ENCODE measurements around the gene GGA3. TPM values are rescaled to one million over a fixed set of nuclear protein-coding genes. Genes with fewer than 3 reads are reported as not detected.
"Not testable (repeated sequence)": the region's sequence is repeated elsewhere in the genome, so short reads cannot be mapped to it uniquely, and the experiment has no call there.

Gene GGA3
- total RNA-seq, 1 donor from 2014 or later = 25.1 TPM

GRCh38 chr17:75237100-75238014 is 24.0 kb downstream of the GGA3 start:
- no peak for DNase-seq (ENCODE audit: missing footprints)
- peak; percentile 65 for ATAC-seq
- intact Hi-C loops (cut with DNase I) = no loop called here

GRCh38 chr17:75232786-75233185 is 28.6 kb downstream of the GGA3 start:
- DNase-seq (ENCODE audit: missing footprints) = no peak
- ATAC-seq = no peak
- intact Hi-C loops (cut with DNase I) = no loop called here

GRCh38 chr17:75231741-75232464 is 29.5 kb downstream of the GGA3 start:
- intact Hi-C loops (cut with DNase I) = no loop called here
- ATAC-seq = no peak
- DNase-seq (ENCODE audit: missing footprints) = no peak

- intact Hi-C loops (cut with DNase I) = no loop called here
- no peak for ATAC-seq
- no peak for DNase-seq (ENCODE audit: missing footprints)
These were observed 30.3 kb downstream of the GGA3 start for GRCh38 chr17:75231071-75231470.

GRCh38 chr17:75228847-75229246 is 32.6 kb downstream of the GGA3 start:
- ATAC-seq (peak; percentile 55), DNase-seq (ENCODE audit: missing footprints) (no peak)
- intact Hi-C loops (cut with DNase I) = no loop called here

- intact Hi-C loops (cut with DNase I) = no loop called here
- DNase-seq (ENCODE audit: missing footprints) = no peak
- peak; percentile 55 for ATAC-seq
These were observed 33.1 kb downstream of the GGA3 start for GRCh38 chr17:75228305-75228704.

GRCh38 chr17:75227729-75228128 is 33.7 kb downstream of the GGA3 start:
- no peak for DNase-seq (ENCODE audit: missing footprints)
- intact Hi-C loops (cut with DNase I) = no loop called here
- ATAC-seq = no peak

- no peak for DNase-seq (ENCODE audit: missing footprints)
- intact Hi-C loops (cut with DNase I) = no loop called here
- no peak for ATAC-seq
These were observed 36.4 kb downstream of the GGA3 start for GRCh38 chr17:75225016-75225415.

GRCh38 chr17:75219815-75220214 is 41.6 kb downstream of the GGA3 start:
- intact Hi-C loops (cut with DNase I) = no loop called here
- no peak for DNase-seq (ENCODE audit: missing footprints)
- no peak for ATAC-seq

GRCh38 chr17:75218131-75218530 is 43.3 kb downstream of the GGA3 start:
- DNase-seq (ENCODE audit: missing footprints) = no peak
- intact Hi-C loops (cut with DNase I) = no loop called here

GRCh38 chr17:75209061-75209460 is 52.3 kb downstream of the GGA3 start:
- DNase-seq (ENCODE audit: missing footprints) (no peak), ATAC-seq (no peak)
- intact Hi-C loops (cut with DNase I) = loop anchor here (10.0 kb wide), 1 partner anchor 164 kb away; the partner anchor contains the start of genes ATP5PD and KCTD2

More at GRCh38 chr17:75218131-75218530, 43.3 kb downstream of the GGA3 start:
- no peak for ATAC-seq

- DNase-seq (ENCODE audit: missing footprints) (no peak), ATAC-seq (no peak)
- intact Hi-C loops (cut with DNase I) = loop anchor here (10.0 kb wide), 1 partner anchor 163 kb away; the partner anchor contains the start of genes ATP5PD and KCTD2
These were observed 53.2 kb downstream of the GGA3 start for GRCh38 chr17:75208161-75208560.

GRCh38 chr17:75207760-75208159 is 53.6 kb downstream of the GGA3 start:
- ATAC-seq = no peak
- intact Hi-C loops (cut with DNase I) = loop anchor here (10.0 kb wide), 1 partner anchor 163 kb away; the partner anchor contains the start of genes ATP5PD and KCTD2
- DNase-seq (ENCODE audit: missing footprints) = no peak

- intact Hi-C loops (cut with DNase I) = loop anchor here (10.0 kb wide), 1 partner anchor 162 kb away; the partner anchor contains the start of genes ATP5PD and KCTD2
- not testable (repeated sequence) for DNase-seq (ENCODE audit: missing footprints); ATAC-seq
These were observed 54.4 kb downstream of the GGA3 start for GRCh38 chr17:75207050-75207407.

GRCh38 chr17:75205793-75206163 is 55.6 kb downstream of the GGA3 start:
- ATAC-seq = no peak

GRCh38 chr17:75205037-75205792 is 56.2 kb downstream of the GGA3 start, which contains the start of gene NUP85:
TSS of gene NUP85 (plus strand) at chr17:75205679. CDS start at chr17:75205762, 83 bp downstream.
- peak; percentile 97 for ATAC-seq
- intact Hi-C loops (cut with DNase I) = loop anchor here (2.0 to 10.0 kb wide), 3 partner anchors 22 to 244 kb away; partner anchors contain the start of genes ATP5PD, KCTD2 and SUMO2
- peak; percentile 95 for DNase-seq (ENCODE audit: missing footprints)

More at GRCh38 chr17:75205793-75206163, 55.6 kb downstream of the GGA3 start:
- intact Hi-C loops (cut with DNase I) = loop anchor here (2.0 to 10.0 kb wide), 3 partner anchors 23 to 245 kb away; partner anchors contain the start of genes ATP5PD, KCTD2 and SUMO2
- no peak for DNase-seq (ENCODE audit: missing footprints)

- intact Hi-C loops (cut with DNase I) = loop anchor here (2.0 to 10.0 kb wide), 2 partner anchors 85 to 155 kb away; partner anchors contain the start of genes ATP5PD and KCTD2
- DNase-seq (ENCODE audit: missing footprints) = no peak
- no peak for ATAC-seq
These were observed 61.4 kb downstream of the GGA3 start for GRCh38 chr17:75199886-75200618.

- intact Hi-C loops (cut with DNase I) = no loop called here
- ATAC-seq (no peak), DNase-seq (ENCODE audit: missing footprints) (no peak)
These were observed 66.5 kb downstream of the GGA3 start for GRCh38 chr17:75194879-75195278.

All from Right ventricle myocardium inferior (tissue), 1 donor.